ENCODE measurements around the gene HIGD1B.

The HIGD1B gene

GRCh38 chr17:44880062-44880461, 32.4 kb downstream of the HIGD1B start:
- intact Hi-C loops (cut with DNase I; ENCODE audit: low total_unique reads) = no loop called here
- Histone ChIP-seq H3K9me3 (no peaks in the 10 kb centered on the region), H3K4me1 (no peaks in the 10 kb centered on the region), H3K27me3 (no peaks in the 10 kb centered on the region), H3K36me3 (peaks cover 64 to 98% (median 92%) of the 10 kb centered on the region in 3 donors), H3K27ac (no peak overlapping the region), H3K4me3 (no peak overlapping the region)
- DNase-seq = no peak
- TF ChIP-seq, protein P1, sequence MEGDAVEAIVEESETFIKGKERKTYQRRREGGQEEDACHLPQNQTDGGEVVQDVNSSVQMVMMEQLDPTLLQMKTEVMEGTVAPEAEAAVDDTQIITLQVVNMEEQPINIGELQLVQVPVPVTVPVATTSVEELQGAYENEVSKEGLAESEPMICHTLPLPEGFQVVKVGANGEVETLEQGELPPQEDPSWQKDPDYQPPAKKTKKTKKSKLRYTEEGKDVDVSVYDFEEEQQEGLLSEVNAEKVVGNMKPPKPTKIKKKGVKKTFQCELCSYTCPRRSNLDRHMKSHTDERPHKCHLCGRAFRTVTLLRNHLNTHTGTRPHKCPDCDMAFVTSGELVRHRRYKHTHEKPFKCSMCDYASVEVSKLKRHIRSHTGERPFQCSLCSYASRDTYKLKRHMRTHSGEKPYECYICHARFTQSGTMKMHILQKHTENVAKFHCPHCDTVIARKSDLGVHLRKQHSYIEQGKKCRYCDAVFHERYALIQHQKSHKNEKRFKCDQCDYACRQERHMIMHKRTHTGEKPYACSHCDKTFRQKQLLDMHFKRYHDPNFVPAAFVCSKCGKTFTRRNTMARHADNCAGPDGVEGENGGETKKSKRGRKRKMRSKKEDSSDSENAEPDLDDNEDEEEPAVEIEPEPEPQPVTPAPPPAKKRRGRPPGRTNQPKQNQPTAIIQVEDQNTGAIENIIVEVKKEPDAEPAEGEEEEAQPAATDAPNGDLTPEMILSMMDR (IDR thresholded peaks at IDR 0.05) = no peak

GRCh38 chr17:44881145-44881544, 33.5 kb downstream of the HIGD1B start:
- Histone ChIP-seq H3K4me1 (no peaks in the 10 kb centered on the region), H3K4me3 (no peak overlapping the region), H3K36me3 (peaks cover 64 to 98% (median 91%) of the 10 kb centered on the region in 3 donors), H3K27ac (no peak overlapping the region), H3K9me3 (no peaks in the 10 kb centered on the region), H3K27me3 (no peaks in the 10 kb centered on the region)
- TF ChIP-seq, protein P1 (IDR thresholded peaks at IDR 0.05) = no peak
- intact Hi-C loops (cut with DNase I; ENCODE audit: low total_unique reads) = no loop called here
- DNase-seq = no peak

GRCh38 chr17:44884941-44885340, 37.3 kb downstream of the HIGD1B start:
- TF ChIP-seq, protein P1 (IDR thresholded peaks at IDR 0.05) = no peak
- H3K9me3 ChIP-seq = no peaks in the 10 kb centered on the region
- H3K4me3 ChIP-seq = no peak overlapping the region
- H3K27ac ChIP-seq = no peak overlapping the region
- intact Hi-C loops (cut with DNase I; ENCODE audit: low total_unique reads) = no loop called here
- H3K4me1 ChIP-seq = no peaks in the 10 kb centered on the region
- no peak for DNase-seq
- H3K36me3 ChIP-seq = peaks cover 53 to 75% (median 63%) of the 10 kb centered on the region in 3 donors
- no peaks in the 10 kb centered on the region for H3K27me3 ChIP-seq

- intact Hi-C loops (cut with DNase I; ENCODE audit: low total_unique reads) = no loop called here
- H3K4me3 ChIP-seq = no peak overlapping the region
- H3K4me1 ChIP-seq = no peaks in the 10 kb centered on the region
- H3K27ac ChIP-seq = no peak overlapping the region
- H3K9me3 ChIP-seq = no peaks in the 10 kb centered on the region
- H3K36me3 ChIP-seq = peaks cover 46 to 64% (median 55%) of the 10 kb centered on the region in 3 donors
- H3K27me3 ChIP-seq = no peaks in the 10 kb centered on the region
- no peak for DNase-seq
- TF ChIP-seq, protein P1 (IDR thresholded peaks at IDR 0.05) = no peak
Measured at GRCh38 chr17:44887016-44887415, 39.3 kb downstream of the HIGD1B start.

- intact Hi-C loops (cut with DNase I; ENCODE audit: low total_unique reads) = no loop called here
- Histone ChIP-seq H3K4me3 (no peak overlapping the region), H3K36me3 (peaks cover 43 to 64% (median 54%) of the 10 kb centered on the region in 3 donors), H3K9me3 (no peaks in the 10 kb centered on the region), H3K27me3 (no peaks in the 10 kb centered on the region), H3K4me1 (no peaks in the 10 kb centered on the region), H3K27ac (no peak overlapping the region)
- peak in 1 of 2 donors; percentile 41 for DNase-seq
- TF ChIP-seq, protein P1 (IDR thresholded peaks at IDR 0.05) = no peak
Measured at GRCh38 chr17:44887971-44888954, 40.6 kb downstream of the HIGD1B start.

Data from tibial artery (tissue), 4 donors.